ENCODE results near the gene GAGE1.

The GAGE1 gene

GRCh38 chrX:49610718-49611310 is 12.0 kb downstream of the GAGE1 start:
- no peaks in the 10 kb centered on the region for H3K27me3 ChIP-seq (replicated peaks; ENCODE audit: control insufficient read depth, insufficient read depth, low read length, poor library complexity, severe bottlenecking)
- no peak for DNase-seq
- no peak overlapping the region for H3K27ac ChIP-seq (ENCODE audit: insufficient read depth, low read length, poor library complexity, severe bottlenecking)
- H3K36me3 ChIP-seq (ENCODE audit: control insufficient read depth, insufficient read depth, low read length): no peaks in the 10 kb centered on the region
- no peaks in the 10 kb centered on the region for H3K9me3 ChIP-seq (ENCODE audit: control insufficient read depth, low read length)
- H3K4me3 ChIP-seq (ENCODE audit: insufficient read depth, low read depth, low read length, poor library complexity, severe bottlenecking): no peak overlapping the region
- no peaks in the 10 kb centered on the region for H3K4me1 ChIP-seq (ENCODE audit: control insufficient read depth, insufficient read depth, low read length, poor library complexity, severe bottlenecking)

DNA sequence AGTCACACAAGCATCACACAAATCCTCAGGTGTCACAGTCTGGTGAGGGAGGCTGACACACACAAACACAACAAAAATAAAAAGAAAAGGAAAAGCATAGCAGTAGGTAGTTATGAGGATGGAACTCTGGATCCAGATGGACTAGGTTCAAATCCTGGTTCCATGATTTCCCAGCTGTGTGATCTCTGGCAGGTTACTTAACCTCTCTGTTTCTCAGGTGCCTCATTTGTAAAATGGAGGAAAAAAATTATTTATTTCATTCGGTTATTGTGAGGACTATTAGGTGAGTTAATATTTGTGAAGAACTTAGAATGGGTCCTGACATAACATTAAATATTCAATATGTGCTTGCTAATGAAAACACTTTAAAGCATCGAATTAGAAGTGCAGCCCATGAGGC is 19.8 kb downstream of the GAGE1 start:
- H3K9me3 ChIP-seq (ENCODE audit: control insufficient read depth, low read length): no peaks in the 10 kb centered on the region
- no peak for DNase-seq
- H3K4me1 ChIP-seq (ENCODE audit: control insufficient read depth, insufficient read depth, low read length, poor library complexity, severe bottlenecking): no peaks in the 10 kb centered on the region
- H3K27me3 ChIP-seq (replicated peaks; ENCODE audit: control insufficient read depth, insufficient read depth, low read length, poor library complexity, severe bottlenecking): no peaks in the 10 kb centered on the region
- H3K36me3 ChIP-seq (ENCODE audit: control insufficient read depth, insufficient read depth, low read length): no peaks in the 10 kb centered on the region
- no peak overlapping the region for H3K27ac ChIP-seq (ENCODE audit: insufficient read depth, low read length, poor library complexity, severe bottlenecking)
- H3K4me3 ChIP-seq (ENCODE audit: insufficient read depth, low read depth, low read length, poor library complexity, severe bottlenecking): no peak overlapping the region

- no peaks in the 10 kb centered on the region for H3K4me1 ChIP-seq (ENCODE audit: control insufficient read depth, insufficient read depth, low read length, poor library complexity, severe bottlenecking)
- no peak overlapping the region for H3K27ac ChIP-seq (ENCODE audit: insufficient read depth, low read length, poor library complexity, severe bottlenecking)
- no peaks in the 10 kb centered on the region for H3K9me3 ChIP-seq (ENCODE audit: control insufficient read depth, low read length)
- H3K36me3 ChIP-seq (ENCODE audit: control insufficient read depth, insufficient read depth, low read length): no peaks in the 10 kb centered on the region
- no peak overlapping the region for H3K4me3 ChIP-seq (ENCODE audit: insufficient read depth, low read depth, low read length, poor library complexity, severe bottlenecking)
- H3K27me3 ChIP-seq (replicated peaks; ENCODE audit: control insufficient read depth, insufficient read depth, low read length, poor library complexity, severe bottlenecking): no peaks in the 10 kb centered on the region
- peak in 1 of 3 donors; percentile 7 for DNase-seq
Observed at GRCh38 chrX:49627086-49627777, 28.4 kb downstream of the GAGE1 start.

DNA sequence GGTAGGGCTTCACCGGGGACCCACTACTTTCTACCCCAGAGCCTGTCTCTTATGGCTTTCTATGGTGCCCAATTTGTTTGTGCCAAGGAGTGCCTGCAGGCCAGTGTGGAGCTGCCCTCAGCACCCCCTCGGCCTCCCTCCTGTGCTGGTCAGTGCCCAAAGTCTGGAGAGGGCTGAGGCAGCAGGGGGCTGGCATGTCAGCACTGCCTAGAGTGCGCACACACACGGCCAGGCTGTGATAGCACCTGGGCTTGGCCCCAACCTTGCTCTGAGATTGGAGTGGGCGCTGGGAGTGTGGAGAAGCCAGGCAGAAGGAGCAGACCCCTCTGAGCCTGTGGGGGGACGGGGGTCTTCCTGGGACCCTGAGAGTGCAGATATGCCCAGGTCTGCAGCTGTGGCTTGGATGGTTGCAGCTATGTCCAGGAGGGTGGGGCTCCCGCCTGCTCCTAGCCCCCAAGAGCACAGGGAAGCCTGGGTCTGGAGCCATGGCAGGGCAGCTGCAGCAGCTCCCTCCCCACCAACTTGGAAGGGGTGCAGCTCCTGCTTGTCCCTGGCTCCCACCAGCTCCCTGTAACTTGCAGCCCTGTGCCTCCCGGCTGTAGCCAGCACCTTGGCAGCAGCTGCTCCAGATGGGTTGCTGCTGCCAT is 46.3 kb downstream of the GAGE1 start:
- no peaks in the 10 kb centered on the region for H3K36me3 ChIP-seq (ENCODE audit: control insufficient read depth, insufficient read depth, low read length)
- H3K27ac ChIP-seq (ENCODE audit: insufficient read depth, low read length, poor library complexity, severe bottlenecking): no peak overlapping the region
- H3K27me3 ChIP-seq (replicated peaks; ENCODE audit: control insufficient read depth, insufficient read depth, low read length, poor library complexity, severe bottlenecking): no peaks in the 10 kb centered on the region
- no peak for DNase-seq
- H3K9me3 ChIP-seq (ENCODE audit: control insufficient read depth, low read length): no peaks in the 10 kb centered on the region
- no peaks in the 10 kb centered on the region for H3K4me1 ChIP-seq (ENCODE audit: control insufficient read depth, insufficient read depth, low read length, poor library complexity, severe bottlenecking)
- no peak overlapping the region for H3K4me3 ChIP-seq (ENCODE audit: insufficient read depth, low read depth, low read length, poor library complexity, severe bottlenecking)

GRCh38 chrX:49656533-49656932 is 57.7 kb downstream of the GAGE1 start:
- Histone ChIP-seq H3K9me3 (ENCODE audit: control insufficient read depth, low read length) (no peaks in the 10 kb centered on the region), H3K27ac (ENCODE audit: insufficient read depth, low read length, poor library complexity, severe bottlenecking) (no peak overlapping the region), H3K4me3 (ENCODE audit: insufficient read depth, low read depth, low read length, poor library complexity, severe bottlenecking) (no peak overlapping the region), H3K27me3 (replicated peaks; ENCODE audit: control insufficient read depth, insufficient read depth, low read length, poor library complexity, severe bottlenecking) (no peaks in the 10 kb centered on the region), H3K4me1 (ENCODE audit: control insufficient read depth, insufficient read depth, low read length, poor library complexity, severe bottlenecking) (no peaks in the 10 kb centered on the region), H3K36me3 (ENCODE audit: control insufficient read depth, insufficient read depth, low read length) (no peaks in the 10 kb centered on the region)
- DNase-seq: no peak

Measured in effector memory CD4-positive, alpha-beta T cell (primary cell).